K562 (cell line): ENCODE measurements around the gene TMEM39A.

Experiments
- BDP1 ChIP-seq: IDR thresholded peaks from 3 replicates; pipeline ENCODE4 v1.6.1; 2011; ENCODE audit not compliant: insufficient read length, insufficient read depth
- CBFB ChIP-seq: sonication (generic); formaldehyde crosslinking; IDR thresholded peaks from 2 replicates; pipeline ENCODE4 v1.4.0; 2020; ENCODE audit warnings: mild to moderate bottlenecking, missing genetic modification reagents
- CREB3L1 ChIP-seq: fragments of 450-650 bp; IDR thresholded peaks from 2 replicates; pipeline ENCODE4 v1.6.1; 2014; ENCODE audit warnings: low read depth, mild to moderate bottlenecking, moderate library complexity, borderline replicate concordance
- CTCF ChIP-seq, 3 experiments: IDR thresholded peaks in 2 of 3; conservative IDR thresholded peaks in 1 of 3; 2 replicates each; pipeline ENCODE4 v1.5.1; 2011 to 2012; ENCODE audit warnings: low read length in 3 of 3, mild to moderate bottlenecking in 3 of 3, control low read depth in 2 of 3, improper control_type of control experiment in 1 of 3, inconsistent platforms in 1 of 3, low read depth in 1 of 3, mixed read lengths in 1 of 3, moderate library complexity in 1 of 3; ENCODE audit not compliant: insufficient read depth in 2 of 3
- FOXK1 ChIP-seq: sonication (generic); formaldehyde crosslinking; IDR thresholded peaks from 2 replicates; pipeline ENCODE4 v1.8.0; 2022; ENCODE audit warnings: missing genetic modification reagents, mild to moderate bottlenecking, borderline replicate concordance
- FOXM1 ChIP-seq, 2 experiments: fragments of 450-650 bp in 1 of 2; sonication (generic) in 1 of 2; formaldehyde crosslinking in 1 of 2; IDR thresholded peaks; 2 replicates each; pipeline versions ENCODE4 v1.6.1 to v1.9.0; 2017 to 2022; ENCODE audit warnings: low read depth in 2 of 2, mild to moderate bottlenecking in 2 of 2, missing genetic modification reagents in 1 of 2, moderate library complexity in 1 of 2
- HDGF ChIP-seq: fragments of 450-650 bp; IDR thresholded peaks from 2 replicates; pipeline ENCODE4 v1.6.1; 2016
- POLR2AphosphoS5 ChIP-seq: IDR thresholded peaks from 2 replicates; pipeline ENCODE4 v1.6.1; 2011; ENCODE audit warnings: mild to moderate bottlenecking, low read depth, low read length, moderate library complexity; ENCODE audit not compliant: control insufficient read depth, insufficient read depth
- RNF219 ChIP-seq: fragments of 250-450 bp; sonication (Bioruptor Pico); IDR thresholded peaks from 2 replicates; pipeline ENCODE4 v1.5.0; 2022; ENCODE audit warnings: mild to moderate bottlenecking
- RREB1 ChIP-seq: fragments of 250-450 bp; sonication (Bioruptor Pico); IDR thresholded peaks from 2 replicates; pipeline ENCODE4 v1.4.0; 2020
- SREBF2 ChIP-seq: sonication (generic); formaldehyde crosslinking; IDR thresholded peaks from 2 replicates; pipeline ENCODE4 v1.4.0; 2020; ENCODE audit warnings: mild to moderate bottlenecking, missing genetic modification reagents
- ZBTB40 ChIP-seq, 2 experiments: fragments of 450-650 bp in 1 of 2; sonication (generic) in 1 of 2; formaldehyde crosslinking in 1 of 2; IDR thresholded peaks; 2 replicates each; pipeline versions ENCODE4 v1.7.1 to v1.9.0; 2016 to 2022; ENCODE audit warnings: inconsistent platforms in 1 of 2, mild to moderate bottlenecking in 1 of 2, missing genetic modification reagents in 1 of 2
- ZNF830 ChIP-seq: fragments of 250-450 bp; sonication (Bioruptor Pico); IDR thresholded peaks from 2 replicates; pipeline ENCODE4 v1.5.0; 2021; ENCODE audit warnings: mild to moderate bottlenecking

- TF ChIP-seq SREBF2 (CRISPR knock-in tag), result no peak
- no peak for TF ChIP-seq ZNF830 (CRISPR knock-in tag)
- TF ChIP-seq RNF219 (CRISPR knock-in tag), result no peak
- no peak for TF ChIP-seq BDP1
- TF ChIP-seq ZBTB40 (IDR thresholded peaks at IDR 0.05), result no peak
- TF ChIP-seq ZBTB40 (CRISPR knock-in tag; IDR thresholded peaks at IDR 0.05), result no peak
- TF ChIP-seq RREB1 (CRISPR knock-in tag), result no peak
- no peak for TF ChIP-seq FOXK1 (CRISPR knock-in tag)
- no peak for TF ChIP-seq CREB3L1
- no peak for TF ChIP-seq CBFB (CRISPR knock-in tag)
- no peak for TF ChIP-seq CTCF (IDR thresholded peaks at IDR 0.05 in 2 of 3, conservative IDR thresholded peaks at IDR 0.05 in 1 of 3; ENCODE audit: insufficient read depth in 2 of 3, low read depth in 1 of 3, low read length in 3 of 3)
- no peak for TF ChIP-seq FOXM1 (IDR thresholded peaks at IDR 0.05; ENCODE audit: low read depth)
- TF ChIP-seq FOXM1 (CRISPR knock-in tag; IDR thresholded peaks at IDR 0.05; ENCODE audit: low read depth), result no peak
- TF ChIP-seq POLR2AphosphoS5, result no peak
- TF ChIP-seq HDGF, result no peak
Measured at GRCh38 chr3:119444590-119444989, 18.8 kb downstream of the TMEM39A start.
